LoVo (cell line): Measurements from ENCODE around the gene PYGL.
"Not testable (repeated sequence)": the region's sequence is repeated elsewhere in the genome, so short reads cannot be mapped to it uniquely, and the experiment has no call there.

Experiments used
- DNase-seq: peaks from one replicate; pipeline ENCODE4 v3.0.0-alpha.2; 2016; ENCODE audit warnings: low spot score

PYGL gene

DNA sequence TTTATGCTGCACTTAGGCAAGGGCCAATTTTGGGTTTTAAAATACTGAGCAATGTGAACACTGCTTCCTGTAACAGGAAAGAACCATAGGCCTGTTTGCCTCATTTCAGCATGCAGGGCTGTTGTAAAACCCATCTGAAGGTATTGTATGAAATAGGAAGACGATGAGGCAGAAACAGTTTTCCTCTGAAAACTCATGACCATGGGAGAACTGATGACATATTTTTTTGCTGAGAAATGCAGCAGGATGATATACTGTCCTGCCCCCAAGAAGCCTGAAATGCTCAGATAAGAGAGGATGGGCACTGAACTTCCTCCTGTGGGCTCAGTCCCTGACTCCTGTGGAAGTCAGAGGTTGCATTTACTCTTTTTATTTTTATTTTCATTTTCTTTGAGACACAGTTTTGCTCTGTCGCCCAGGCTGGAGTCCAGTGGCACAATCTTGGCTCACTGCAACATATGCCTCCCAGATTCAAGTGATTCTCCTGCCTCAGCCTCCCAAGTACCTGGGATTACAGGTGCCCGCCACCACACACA, 17.4 kb downstream of the PYGL start:
- no peak for DNase-seq

DNA sequence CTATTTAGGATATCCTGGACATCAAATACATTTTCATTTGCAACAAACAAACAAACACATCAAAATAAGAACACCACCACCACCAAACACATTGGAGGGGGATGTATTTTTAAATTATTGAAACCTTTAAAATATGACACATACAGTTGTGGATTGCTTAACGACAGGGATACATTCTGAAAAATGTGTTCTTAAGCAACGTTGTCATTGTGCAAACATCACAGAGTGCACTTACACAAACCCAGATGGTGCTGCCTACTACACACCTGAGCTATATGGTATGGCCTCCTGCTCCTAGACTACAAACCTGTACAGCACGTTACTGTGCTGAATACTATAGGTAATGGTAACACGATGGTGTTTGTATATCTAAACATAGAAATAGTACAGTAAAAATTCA, 19.4 kb downstream of the PYGL start:
- no peak for DNase-seq

DNA sequence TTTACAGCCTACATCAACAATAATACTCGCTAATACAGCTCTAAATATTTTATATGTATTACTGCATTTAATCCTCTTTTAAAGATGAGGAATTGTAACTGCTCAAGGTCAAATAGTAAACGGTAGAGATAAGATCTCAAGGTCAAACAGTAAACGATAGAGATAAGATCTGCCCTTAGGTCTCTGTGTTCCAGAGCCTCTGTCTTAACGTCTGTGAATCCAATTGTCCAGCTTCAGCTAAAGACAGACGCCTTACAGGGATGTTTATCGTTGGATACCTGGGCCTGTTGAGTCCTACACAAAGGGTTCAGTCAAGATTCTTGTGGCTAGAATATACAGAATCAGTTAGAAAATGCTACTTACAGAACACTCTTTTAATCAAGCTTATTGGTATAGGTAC, 20.0 kb downstream of the PYGL start:
- DNase-seq: no peak

DNA sequence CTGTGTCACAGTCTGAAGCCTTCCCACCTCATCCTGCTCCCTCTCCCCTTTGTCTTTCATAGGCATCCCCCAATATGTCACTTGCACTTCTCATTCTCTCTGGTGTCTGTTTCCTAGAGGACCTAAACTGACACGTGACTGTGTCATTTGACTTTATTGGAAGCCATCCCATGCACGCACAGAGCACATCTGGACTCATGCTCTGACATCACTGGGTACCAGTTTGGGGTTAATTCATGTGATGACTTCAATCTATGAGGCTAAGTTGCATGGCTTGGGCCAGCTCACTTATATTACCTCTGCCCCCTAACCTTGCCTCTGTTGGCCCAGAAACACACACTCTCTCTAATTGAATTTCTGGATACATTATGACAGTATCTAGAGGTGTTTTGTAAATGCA, 21.5 kb downstream of the PYGL start:
- no peak for DNase-seq

DNA sequence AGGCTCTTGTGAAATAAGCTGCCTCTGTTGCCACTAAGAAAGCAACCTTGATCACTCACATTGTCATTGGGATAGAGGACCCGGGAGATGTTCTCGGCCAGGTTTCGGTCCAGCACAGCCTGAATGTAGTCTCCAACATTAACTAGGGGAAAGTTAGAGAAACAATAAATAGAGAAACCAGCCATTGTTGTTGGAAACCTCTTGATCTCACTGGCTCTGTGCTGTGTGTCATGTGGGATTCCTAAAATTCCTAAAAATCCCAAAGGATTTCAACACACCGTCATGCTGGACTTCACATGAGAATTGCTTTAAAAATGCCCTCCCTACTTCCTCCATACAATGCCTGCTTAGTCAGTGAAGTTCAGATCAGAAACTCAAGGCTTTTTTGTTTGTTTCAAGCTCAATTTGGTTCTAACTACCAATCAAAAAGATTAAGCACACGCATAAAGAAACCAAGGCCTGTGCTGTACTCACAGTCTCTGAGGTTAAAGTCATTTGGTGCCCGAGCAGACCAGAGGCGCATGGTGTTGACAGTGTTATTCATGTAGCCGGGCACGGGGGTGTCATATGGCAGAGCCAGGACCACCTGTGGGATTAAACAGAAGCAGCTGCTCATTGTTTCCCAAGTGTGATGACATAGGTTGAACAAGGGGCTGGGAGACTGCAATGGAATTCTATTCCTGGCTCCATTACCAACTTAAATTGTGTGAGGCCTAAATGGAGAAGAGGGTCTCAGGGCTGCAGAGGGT, 23.6 kb downstream of the PYGL start:
- no peak for DNase-seq

DNA sequence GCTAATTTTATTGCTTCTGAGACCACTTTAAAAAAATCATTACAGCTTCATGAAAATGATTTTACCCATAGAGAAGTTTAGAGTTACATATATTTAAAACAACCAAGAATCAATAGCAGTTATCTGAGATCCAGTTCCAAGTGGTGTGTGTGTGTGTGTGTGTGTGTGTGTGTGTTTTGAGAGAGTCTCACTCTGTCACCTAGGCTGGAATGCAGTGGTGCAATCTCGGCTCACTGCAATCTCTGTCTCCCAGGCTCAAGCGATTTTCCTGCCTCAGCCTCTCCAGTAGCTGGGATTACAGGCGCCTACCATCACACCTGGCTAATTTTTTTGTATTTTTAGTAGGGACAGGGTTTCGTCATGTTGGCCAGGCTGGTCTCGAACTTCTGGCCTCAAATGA, 24.8 kb downstream of the PYGL start:
- DNase-seq: not testable (repeated sequence)

DNA sequence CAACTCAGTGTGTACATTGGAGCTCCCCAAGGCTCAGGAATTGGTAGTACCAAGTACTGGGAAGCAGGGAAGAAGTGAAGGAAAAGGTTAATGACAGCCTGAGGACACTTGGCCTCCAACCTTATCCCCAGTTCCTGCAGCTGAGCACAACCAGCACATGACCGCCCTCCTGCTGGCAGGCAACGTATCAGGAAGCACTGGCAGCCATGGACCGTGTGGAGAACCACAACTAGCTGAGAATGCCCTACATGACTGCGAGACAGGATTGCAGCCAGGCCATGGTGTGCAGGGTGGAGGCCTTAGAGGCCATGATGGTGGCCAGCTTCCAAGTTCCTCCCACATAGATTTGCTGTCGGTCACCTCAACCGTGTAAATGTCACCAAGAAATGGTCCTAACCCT, 26.8 kb downstream of the PYGL start:
- DNase-seq: no peak

DNA sequence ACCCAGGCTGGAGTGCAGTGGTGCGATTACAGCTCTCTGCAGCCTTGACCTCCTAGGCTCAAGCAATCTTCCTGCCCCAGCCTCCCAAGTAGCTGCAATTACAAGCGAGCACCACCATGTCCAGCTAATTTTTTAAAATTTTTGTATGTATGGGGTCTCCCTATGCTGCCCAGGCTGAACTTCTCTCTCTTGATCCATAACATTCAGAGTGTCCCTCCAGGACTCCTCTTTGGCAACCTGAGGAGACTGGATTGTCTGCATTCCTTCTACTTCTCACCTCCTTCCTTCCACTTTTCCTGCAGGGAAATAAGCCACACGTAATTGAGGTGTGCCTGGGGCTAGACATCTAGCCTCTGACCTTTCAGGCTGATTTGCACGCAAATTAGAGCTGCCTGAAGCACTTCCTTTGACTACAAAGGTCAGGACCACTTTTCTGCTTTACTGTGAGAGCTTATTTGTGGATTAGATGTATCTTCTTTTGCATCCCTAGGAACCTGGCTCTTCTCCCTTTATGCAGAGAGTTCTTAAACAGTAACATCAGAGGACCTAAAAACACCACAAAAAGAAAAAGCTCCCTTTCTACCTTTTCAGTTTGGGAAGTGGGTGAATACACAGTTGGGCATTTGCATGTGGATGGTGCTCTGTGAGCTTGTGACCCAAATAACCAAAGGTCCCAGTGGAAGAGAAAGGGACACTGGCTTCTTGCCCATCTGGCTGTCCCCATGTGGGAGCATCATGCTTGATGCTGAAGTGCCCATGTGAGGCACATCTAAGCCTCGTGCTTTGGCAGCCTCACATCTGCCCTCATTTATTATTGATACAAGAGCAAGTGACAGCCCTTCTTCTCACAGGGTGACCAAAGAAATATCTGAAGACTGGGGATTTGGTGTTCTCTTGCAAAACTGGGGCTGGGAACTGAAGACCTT, 33.5 kb downstream of the PYGL start:
- DNase-seq: no peak

DNA sequence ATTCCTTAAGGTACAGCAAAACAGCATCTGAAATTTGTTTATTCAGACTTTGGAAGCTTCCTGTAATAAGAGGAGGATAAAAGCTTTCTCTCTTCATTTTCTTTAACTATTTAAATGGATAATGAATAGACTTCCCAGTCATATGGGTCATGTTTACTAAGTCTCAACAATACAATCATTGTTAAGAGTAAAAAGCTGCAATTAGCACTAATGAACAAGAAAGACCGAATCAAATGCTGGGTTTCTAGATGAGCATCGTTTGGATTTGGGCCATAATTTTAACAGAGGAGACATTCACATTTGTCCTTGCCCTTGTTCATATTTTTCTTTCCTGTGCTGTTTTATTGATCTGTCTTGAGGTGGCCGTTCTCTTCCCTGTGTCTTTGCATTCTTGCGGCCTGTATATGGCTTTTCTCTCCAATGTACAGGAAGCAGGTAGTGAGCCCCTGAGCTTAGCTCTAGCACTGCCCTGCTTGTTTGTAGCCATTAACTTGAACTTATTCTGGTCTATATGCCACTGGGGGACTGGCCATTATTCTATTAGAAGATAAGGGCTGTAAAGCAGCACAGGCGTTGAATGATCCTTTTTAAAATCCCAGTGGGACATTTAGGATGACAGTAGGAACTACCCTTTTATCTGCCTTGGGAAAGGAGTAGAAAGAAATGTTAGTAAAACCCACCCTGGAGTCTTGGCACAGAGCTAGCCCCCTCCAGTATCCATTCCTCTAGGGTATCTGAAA, 37.8 kb downstream of the PYGL start:
- no peak for DNase-seq

DNA sequence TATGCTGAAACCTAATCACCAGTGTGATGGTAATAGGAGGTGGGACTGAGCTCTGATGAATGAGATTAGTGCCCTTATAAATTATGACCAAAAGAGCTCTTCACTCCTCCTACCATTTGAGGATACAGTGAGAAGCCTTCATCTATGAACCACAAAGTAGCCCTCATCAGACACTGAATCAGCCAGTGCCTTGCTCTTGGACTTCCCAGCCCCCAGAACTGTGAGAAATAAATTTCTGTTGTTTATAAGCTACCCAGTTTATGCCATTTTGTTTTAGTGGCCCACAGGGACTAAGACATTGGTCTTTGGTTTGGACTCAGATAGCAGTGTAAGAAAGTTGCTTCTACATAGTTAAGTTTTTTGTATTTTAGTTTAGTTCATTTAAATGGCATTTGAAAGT, 39.6 kb downstream of the PYGL start:
- no peak for DNase-seq

DNA sequence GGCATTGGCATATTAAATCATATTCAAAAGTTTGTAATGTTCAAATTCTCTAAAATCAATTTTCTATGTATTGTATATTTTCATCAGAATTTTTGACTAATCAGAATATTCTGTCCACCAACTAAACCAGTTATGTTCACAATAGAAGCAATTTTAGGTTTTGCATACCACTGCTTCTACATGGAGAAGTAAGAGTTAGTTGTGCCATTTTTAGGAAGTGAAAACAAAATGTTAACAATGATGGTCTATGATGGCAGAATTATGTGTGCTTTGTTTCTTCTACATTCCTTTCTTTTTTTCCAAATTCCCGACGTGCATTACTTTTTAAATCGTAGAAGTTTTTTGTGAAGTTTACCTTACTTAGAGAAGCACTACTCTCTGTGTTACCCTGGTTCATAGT, 42.9 kb downstream of the PYGL start:
- no peak for DNase-seq

DNA sequence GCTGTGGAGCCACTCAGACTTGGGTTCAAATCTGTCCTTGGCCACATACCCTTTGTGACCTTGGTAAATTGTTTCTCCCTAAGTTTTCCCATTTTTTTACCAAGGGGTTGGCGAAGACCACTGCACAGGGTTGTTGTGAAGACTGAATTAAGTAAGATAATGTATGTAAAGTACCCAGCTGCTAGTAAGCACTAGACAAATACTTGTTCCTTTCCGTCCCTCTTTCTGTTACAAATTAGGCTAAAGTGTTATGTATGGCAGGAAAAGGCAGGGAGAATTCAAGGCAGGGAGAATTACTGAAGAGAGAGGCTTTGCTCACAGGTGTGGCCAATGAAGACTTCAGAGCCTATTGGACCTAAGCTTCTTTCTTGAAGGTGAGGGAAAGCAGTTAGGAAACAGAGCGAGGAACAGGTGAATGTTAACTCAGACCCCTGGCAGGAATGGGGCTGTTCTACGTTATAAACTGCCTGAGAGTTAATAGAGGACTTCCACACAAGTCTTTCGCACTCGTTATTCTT, 46.6 kb downstream of the PYGL start:
- DNase-seq: no peak

DNA sequence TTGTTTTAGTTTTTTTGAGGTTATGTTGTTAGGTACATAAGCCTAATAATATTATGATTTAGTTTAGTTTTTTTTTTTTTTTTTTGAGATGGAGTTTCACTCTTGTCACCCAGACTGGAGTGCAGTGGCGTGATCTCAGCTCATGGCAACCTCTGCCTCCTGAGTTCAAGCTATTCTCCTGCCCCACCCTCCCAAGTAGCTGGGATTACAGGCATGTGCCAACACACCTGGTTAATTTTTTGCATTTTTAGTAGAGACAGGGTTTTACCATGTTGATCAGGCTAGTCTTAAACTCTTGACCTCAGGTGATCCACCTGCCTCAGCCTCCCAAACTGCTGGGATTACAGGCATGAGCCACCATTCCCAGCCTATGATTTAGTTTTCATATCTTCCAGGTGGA, 47.3 kb downstream of the PYGL start:
- DNase-seq: not testable (repeated sequence)

DNA sequence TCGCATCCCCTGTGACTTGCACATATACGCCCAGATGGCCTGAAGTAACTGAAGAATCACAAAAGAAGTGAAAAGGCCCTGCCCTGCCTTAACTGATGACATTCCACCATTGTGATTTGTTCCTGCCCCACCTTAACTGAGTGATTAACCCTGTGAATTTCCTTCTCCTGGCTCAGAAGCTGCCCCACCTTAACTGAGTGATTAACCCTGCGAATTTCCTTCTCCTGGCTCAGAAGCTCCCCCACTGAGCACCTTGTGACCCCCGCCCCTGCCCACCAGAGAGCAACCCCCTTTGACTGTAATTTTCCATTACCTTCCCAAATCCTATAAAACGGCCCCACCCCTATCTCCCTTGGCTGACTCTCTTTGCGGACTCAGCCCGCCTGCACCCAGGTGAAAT, 47.9 kb downstream of the PYGL start:
- not testable (repeated sequence) for DNase-seq

DNA sequence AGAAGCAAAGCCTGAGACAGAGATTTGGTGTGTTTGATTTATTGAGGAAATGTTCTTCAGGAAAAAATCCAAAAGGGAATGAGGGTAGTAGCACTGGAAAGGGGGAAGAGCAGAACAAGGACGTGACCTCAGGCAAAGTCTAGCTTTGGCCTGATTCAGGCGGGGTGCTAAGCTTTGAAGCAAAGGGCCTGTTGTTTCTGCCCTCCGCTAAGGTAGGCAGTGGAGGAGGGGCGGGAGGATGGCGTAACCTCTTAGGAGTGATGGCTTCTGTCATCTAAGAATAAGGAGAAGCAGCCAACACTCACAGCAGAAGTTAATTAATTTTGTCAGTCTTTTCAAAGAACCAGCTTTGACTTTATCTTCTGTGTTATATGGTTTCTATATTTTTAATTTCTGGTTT, 52.0 kb downstream of the PYGL start:
- no peak for DNase-seq

DNA sequence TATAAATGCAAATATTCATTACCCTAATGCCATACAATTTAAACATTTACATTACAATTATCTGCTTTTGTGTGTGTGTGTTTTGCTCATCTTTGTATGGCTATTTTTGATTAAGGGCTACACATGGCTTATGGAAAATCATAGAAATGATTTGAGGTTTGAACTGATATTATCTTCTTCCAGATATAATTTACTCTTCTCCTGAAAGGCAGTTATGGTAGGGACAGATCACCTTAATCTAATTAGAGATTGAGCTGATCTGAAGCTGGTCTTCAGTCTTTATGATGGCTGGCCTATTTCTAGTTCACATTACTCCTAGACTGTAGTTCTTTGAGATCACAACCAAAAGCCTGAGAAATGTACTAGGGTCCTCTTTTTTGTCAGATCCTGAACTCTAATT, 56.8 kb downstream of the PYGL start:
- DNase-seq: no peak

DNA sequence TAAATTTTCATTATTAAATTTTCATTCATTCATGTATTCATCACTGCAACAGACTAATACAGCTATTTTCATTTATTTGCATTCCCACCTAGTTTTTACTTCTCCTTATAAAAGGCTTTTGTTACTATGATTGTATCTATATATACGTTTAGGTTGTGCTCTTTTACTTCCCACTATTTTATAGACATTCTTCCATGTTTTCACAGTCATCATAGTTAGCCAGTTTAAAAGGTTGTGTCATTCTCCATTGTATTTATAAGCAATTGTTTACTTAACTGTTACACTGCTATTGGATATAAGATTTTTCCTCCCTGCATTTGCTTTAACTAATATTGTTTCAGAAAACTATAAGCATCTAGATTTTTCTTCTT, 60.5 kb downstream of the PYGL start:
- no peak for DNase-seq

DNA sequence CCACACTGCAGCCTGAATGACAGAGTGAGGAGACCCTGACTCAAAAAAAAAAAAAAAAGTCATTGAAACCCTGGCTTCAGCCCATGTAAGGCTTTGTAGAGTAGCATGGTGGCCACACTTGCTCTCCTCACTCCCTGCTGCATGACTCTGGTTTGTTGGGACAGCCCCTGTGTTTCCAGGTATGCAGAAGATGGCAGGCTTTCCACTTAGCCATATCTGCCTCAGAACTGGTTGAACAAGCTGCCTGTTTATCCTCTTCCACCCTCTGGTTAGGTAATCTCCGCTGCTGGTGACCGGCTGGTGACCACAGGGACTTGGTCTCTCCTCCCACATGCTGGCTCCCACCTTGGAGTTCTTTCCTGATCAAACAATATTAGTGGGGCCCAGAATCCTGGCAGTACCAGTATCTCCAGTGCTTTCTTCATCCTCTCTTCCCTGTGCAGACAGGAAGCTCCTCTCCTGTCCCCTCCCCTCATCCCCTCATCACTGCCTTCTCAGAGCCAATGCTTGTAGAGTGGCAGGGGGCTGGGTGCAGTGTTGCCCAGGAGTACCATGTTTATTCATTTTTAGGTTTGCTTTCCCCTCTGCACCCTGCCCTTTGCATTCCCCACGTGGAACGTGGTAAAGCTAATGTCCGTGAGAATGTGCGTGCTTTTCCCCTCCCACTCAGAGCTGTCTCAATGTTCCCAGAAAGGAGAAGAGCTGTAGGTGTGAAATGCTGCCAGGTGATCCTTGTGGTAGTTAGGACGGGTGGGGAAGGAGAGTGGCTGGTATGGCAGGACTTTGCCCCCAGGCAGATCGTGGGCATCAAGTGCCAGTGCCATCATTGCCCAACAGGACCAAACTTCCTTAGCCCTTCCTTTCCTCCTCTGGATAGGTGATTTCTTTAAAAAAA, 61.1 kb downstream of the PYGL start:
- no peak for DNase-seq

DNA sequence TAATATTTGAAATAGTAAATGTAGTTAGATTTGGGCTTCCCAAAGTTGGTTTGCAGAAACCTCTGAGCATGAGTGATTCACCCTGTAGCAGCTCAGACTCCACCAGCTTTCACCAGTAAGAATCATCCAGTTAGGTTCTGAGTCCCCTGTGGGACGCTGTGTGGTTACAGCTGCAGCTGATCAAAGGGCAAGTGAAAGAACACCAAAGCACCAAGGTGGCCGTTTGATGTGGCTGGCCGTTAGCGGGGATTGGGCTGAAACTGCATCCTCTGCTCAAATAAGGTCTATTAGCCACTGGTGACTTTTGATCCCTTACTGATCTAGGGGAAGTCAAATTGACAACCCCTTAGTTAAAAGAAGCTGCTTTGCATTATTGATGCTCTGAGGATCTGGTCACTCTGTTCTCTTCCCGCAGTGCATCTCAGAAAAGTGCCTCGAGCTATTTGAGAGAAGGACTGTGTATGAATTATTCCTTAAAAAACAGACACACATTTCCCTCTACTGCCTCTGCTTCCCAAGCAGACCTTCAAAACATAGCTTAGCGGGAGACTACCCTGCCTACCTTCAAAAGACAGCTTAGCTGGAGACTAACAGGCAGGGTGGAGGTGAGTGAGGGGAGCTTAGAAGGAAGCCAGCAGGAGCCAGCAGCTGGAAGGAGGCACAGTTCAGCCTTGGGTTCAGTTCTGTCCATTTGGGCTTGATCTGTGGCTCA, 68.8 kb downstream of the PYGL start:
- DNase-seq: no peak

DNA sequence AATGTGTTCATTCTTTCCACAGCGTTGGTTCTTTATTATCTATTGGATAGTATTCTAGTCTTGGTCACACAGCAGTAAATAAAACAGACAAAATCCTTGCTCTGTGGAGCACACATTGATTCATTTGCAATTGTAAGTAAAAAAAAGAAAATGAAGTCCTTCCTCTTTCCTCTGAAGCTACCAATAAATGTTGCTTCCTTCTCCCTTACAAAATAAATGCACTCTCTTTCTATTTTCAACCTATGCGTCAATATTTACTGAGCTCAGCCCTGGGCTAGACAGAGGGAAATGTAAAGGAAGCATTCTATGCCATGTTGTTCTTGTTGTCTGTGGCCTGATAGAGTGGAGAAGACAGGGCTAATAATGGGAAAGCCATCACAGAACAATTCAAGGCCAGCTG, 69.5 kb downstream of the PYGL start:
- no peak for DNase-seq
